NCI-H1417 treated with DMSO at 0.1 percent for 48 hours (cell line): ENCODE data around the gene ISCA1.
"Not testable (repeated sequence)": the region's sequence is repeated elsewhere in the genome, so short reads cannot be mapped to it uniquely, and the experiment has no call there.

Source experiments
- DNase-seq: peaks from one replicate; lab custom pipeline; 2025; lab: John Stamatoyannopoulos, UW

ISCA1 gene

GRCh38 chr9:86282077-86282978, at the start of gene ISCA1:
Gene ISCA1, minus strand, starts transcription at chr9:86282538. Its CDS starts 80 bp downstream, at chr9:86282458.
- DNase-seq: peak; percentile 89

GRCh38 chr9:86330186-86330585, 47.8 kb upstream of the ISCA1 start:
- DNase-seq: no peak

DNA sequence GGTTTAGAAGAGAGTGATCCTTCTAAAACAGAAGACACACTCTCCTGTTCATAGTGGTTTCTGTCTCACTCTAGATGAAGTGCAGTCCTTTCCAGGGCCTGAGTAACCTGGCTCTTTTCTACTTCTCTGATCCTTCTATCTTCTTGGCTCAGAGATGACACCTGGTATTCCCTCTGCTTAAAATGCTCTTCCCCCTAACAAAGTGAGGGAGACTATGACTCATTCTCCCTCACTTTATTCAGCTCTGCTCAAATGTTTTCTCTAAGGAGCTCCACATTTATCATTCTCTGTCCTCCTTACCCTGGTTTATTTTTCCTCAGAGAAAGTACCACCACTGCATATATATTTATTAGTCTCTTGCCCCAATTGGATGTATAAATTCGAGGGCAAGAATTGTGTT, 47.3 kb upstream of the ISCA1 start:
- DNase-seq: no peak

DNA sequence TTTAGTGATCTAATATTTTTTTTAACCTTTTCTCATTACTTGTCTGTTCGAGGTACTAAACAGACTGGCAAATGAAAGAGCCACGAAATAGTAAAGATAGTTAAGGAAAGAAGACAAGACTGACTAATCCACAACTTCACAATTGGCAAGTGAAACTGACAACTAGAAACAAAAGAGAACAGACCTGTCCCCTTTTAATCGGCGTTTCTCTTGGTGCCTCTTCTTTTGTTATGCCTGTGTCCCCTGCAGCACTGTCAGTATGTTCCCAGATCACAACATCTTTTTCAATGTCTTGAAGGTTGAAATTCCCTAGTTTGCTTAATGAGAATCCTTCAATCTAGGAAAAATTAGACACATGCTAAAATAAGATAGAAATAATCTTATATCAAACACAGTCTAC, 45.8 kb upstream of the ISCA1 start:
- no peak for DNase-seq

GRCh38 chr9:86326536-86326935, 44.2 kb upstream of the ISCA1 start:
- no peak for DNase-seq

DNA sequence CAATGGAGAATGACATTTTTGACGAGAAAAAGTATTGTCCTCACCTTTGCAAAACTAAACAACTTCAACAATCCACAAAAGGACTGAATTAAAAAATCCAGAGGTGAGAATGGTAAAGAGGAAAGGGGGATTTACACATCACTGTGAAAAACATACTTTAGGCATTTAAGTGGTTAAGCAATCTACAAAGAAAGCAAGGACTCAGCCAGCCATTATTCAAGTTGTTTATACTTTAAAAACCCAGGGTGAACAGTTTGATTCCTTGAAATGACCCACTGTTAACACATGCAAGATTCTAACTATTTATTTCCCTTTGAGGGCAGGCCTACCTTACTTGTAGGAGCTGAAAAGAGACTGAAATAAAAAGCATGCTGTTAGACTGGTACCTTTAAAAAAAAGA, 42.6 kb upstream of the ISCA1 start:
- no peak for DNase-seq

- no peak for DNase-seq
Measured at GRCh38 chr9:86324308-86324707, 42.0 kb upstream of the ISCA1 start.

- no peak for DNase-seq
Measured at GRCh38 chr9:86322973-86323644, 40.8 kb upstream of the ISCA1 start.

- no peak for DNase-seq
Measured at GRCh38 chr9:86321373-86321772, 39.0 kb upstream of the ISCA1 start.

GRCh38 chr9:86318187-86318586, 35.8 kb upstream of the ISCA1 start:
- no peak for DNase-seq

DNA sequence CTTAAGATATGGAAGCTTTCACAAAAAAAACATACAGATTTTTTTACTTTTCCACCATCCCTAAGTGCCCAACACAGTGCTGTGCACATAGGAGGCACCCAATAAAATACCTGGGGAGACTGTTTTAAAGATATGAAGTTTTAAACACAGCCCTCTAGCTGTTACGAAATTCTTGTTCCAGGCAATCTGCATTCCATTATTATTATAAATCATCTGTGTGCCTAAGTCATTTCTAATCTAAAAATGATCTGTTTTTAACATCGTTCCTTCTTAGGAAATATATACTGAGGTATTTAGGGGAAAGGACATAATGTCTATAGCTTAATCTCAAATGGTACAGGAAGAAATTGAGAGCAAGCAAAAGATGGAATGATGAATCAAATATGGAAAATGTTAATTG, 32.7 kb upstream of the ISCA1 start:
- DNase-seq: no peak

GRCh38 chr9:86312959-86313358, 30.6 kb upstream of the ISCA1 start:
- not testable (repeated sequence) for DNase-seq

DNA sequence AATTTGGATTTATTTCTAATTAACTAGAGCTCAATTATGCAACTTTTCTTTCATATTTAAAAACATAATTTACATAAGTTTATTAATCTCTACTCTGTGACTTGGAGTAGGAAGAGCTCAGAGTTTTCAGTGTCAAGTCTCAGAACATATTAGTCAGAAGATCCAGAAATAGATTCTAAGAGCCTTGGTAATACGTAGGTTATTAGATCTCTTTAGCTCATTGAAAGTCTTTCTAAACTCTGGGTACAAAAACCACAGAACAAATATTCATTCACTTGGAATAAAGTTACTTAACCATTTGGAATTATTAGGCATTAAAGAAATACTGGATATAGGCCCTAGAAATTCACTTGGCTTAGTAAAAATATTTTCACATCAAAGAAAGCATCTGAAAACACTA, 26.3 kb upstream of the ISCA1 start:
- DNase-seq: no peak

GRCh38 chr9:86304236-86304730, 21.9 kb upstream of the ISCA1 start:
- no peak for DNase-seq

DNA sequence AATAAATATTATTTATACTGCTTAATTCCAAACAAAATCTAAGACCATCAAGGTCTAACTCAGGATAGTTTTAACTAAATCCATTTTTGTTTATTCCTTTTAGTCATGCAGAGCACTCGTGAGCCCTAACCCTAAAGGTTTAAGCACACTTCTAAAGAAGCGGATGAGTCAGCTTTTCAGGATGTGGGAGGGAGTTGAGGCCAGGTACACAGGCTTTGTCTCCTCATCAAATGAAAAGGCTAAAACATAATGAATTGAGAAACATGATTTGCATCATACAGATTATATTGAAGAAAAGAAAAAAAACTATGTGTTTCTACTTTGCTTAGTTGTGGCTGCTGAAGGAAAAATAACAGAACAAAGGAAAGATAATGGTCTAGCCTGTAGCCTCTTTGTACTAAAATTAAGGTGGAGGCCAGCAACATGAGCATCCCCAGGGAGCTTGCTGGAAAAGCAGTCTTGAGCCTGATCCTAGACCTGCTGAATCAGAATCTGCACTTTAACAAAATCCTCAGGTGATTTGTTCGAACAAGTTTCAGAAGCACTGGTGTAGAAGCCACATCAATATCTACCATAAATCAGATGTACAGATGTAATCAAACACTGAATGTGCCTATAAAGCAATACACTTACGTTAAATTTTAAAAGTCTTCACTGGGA, 21.1 kb upstream of the ISCA1 start:
- DNase-seq: no peak

DNA sequence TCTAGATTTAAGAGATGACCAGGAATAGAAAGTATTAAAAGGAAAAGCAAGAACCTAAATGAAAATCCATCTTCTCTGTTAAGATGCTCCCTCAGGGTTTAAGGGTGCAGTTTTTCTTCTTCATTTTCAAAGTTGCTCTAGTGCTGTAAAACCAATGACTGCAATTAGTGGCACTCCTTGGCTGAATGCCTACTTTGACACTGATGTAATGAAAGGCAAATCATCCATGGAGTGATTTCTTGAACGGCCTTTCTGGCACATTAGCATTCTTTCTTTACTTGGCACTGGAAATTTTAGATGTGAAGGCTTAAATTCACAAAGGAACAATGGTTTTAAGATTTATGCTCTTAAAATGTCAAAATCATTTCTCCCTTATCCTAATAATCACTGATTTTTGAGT, 19.3 kb upstream of the ISCA1 start:
- DNase-seq: no peak

DNA sequence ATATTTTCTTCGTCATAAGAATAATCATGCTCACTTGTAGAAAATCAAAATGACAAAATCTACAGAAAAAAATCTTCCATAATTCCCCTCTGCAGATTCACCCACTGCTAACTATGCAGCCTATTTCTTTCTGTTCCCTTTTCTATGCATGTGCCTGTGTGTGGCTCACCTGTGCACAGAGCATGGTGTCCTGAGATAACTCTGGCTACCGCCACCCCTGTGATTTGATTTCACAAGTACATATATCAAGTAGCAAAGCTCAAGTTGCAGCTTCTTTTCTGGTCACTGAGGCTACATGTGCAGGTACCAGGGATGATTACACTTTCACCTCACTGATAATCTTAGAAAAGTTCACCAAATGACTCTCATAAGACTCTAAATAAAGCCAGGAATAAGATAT, 18.4 kb upstream of the ISCA1 start:
- DNase-seq: no peak

DNA sequence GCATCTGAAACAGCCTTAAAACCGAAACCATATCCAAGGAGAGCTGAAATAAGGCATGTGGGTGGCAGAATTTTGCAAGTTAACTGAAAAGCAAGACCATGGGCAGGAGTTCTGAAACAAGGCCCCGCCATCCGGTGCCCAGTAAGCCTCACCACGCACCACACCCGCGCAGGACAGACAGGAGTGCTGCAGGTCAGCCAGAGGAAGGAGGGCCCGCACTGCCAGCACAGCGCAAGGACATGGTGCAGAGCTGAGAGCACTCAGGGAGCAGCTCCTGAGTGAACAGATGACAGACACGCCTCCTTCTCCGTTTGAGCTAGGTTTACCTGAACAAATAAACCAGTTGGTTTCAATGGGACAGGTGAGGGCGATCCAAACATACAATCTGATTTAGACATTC, 16.5 kb upstream of the ISCA1 start:
- no peak for DNase-seq

GRCh38 chr9:86290341-86290740, 8.0 kb upstream of the ISCA1 start:
- DNase-seq: not testable (repeated sequence)

GRCh38 chr9:86288499-86289198, 6.3 kb upstream of the ISCA1 start:
- DNase-seq: no peak

DNA sequence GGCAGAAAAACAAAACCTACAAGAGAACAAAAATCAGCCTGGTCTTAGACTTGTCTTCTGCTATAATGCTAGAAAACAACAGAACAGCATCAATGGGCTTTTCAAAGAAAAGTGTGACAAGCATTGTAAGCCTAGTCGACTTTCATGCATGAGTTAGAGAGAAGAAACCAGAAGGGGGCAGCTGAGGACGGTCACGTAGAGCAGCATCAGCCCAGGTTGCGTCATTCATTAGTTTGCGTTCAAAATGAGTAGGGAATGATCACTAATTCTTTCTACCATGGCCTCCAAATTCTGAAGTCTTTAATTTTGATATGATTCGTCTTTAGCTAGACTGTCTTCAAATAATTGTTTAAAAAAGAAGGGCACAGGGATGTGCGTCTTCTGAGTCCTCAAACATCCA, 4.7 kb upstream of the ISCA1 start:
- no peak for DNase-seq

- DNase-seq: no peak
Measured at GRCh38 chr9:86286278-86286677, 3.9 kb upstream of the ISCA1 start.
